Activated CD8-positive, alpha-beta memory T cell treated with anti-CD3 and anti-CD28 coated beads, Interleukin-2, amount 50 U/mL, for 24 hours (primary cell): ENCODE measurements around the gene AFF2.

ENCODE experiments used
- DNase-seq: peaks from one replicate; pipeline ENCODE4 v3.0.0-alpha.2; 2020; ENCODE audit errors: extremely low read depth

The AFF2 gene

GRCh38 chrX:148500423-148501385, at the start of gene AFF2:
Gene AFF2, plus strand, starts transcription at chrX:148500617. Its CDS starts 481 bp downstream, at chrX:148501098.
- no peak for DNase-seq

- DNase-seq = no peak
Observed at GRCh38 chrX:148457279-148457678, 43.1 kb upstream of the AFF2 start.

- DNase-seq = no peak
Observed at GRCh38 chrX:148459343-148459742, 41.1 kb upstream of the AFF2 start.

- no peak for DNase-seq
Observed at GRCh38 chrX:148466292-148466691, 34.1 kb upstream of the AFF2 start.

GRCh38 chrX:148470324-148470723, 30.1 kb upstream of the AFF2 start:
- no peak for DNase-seq

DNA sequence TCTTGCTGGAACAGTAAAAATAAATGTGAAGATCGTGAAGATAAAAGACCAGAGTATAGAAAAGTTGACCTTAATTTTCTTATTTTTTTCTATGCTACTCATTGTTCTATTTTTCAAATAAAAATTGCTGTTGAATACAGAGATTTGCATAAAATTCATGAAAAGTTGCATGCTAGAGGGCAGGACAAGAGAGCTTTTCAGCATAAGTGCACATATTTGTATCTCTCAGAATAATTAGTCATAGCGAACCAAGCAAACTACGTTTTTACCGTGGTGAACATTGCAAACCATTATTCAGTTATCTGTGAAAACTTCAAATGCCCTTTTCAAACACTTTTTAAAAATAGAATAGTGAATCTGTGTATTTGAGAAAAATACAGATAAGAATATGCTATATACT, 26.4 kb upstream of the AFF2 start:
- DNase-seq = no peak

DNA sequence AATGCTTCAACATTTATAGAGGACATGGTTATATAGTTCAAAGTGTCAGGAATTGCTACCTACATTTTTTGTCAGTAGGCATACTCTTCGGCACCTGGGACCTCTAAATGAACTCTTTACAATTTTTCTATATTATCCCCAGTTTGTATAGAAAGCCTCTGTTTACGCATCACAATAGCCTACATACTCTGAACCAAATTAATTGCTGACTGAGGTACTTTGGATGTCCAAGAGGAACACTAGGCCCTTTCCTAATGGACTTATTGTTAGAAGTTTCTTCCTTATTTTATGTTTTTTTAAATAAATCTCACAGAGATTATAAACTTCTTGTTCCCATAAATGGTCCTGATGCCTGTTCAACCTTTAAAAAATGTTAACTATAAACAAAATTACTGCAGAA, 8.4 kb upstream of the AFF2 start:
- DNase-seq = no peak

DNA sequence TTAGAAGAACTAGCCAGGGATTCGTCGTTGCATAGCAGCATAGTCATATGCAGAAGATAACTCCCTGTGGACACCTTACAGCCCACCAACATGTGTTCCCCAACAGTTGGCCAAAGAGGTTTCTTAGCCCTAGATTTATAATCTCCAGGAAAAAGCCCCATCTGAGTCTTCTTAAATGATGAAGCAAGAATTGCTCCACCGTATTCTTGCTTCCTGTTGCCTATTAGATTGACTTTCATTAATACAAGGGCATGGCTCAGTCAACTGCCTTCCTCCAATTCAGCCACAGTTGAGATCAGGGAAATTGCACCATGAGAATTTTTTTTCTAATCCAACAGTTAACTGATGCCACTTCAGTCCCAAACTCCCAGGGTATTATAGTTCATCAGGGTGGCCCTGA, 5.2 kb upstream of the AFF2 start:
- no peak for DNase-seq

DNA sequence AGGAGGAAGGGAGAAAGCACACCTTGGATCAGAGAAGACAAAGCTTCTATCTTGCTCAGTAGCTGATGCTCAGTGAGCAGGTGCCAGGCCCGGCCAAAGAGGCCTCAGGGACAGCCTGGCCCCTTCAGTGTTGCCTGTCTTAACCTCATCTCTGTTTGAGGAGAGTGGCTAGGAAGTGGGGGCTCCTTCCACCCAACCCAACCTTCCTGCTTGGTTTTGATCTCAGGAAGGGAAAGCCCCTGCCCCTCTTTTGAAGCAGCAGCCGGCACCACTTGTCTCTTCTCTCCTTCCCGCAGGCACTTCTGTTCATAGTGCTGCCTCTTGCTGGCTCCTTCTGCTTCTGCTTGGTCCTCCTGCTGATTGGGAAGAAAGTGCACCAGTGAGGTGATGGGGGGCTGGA, 2.4 kb upstream of the AFF2 start:
- no peak for DNase-seq

DNA sequence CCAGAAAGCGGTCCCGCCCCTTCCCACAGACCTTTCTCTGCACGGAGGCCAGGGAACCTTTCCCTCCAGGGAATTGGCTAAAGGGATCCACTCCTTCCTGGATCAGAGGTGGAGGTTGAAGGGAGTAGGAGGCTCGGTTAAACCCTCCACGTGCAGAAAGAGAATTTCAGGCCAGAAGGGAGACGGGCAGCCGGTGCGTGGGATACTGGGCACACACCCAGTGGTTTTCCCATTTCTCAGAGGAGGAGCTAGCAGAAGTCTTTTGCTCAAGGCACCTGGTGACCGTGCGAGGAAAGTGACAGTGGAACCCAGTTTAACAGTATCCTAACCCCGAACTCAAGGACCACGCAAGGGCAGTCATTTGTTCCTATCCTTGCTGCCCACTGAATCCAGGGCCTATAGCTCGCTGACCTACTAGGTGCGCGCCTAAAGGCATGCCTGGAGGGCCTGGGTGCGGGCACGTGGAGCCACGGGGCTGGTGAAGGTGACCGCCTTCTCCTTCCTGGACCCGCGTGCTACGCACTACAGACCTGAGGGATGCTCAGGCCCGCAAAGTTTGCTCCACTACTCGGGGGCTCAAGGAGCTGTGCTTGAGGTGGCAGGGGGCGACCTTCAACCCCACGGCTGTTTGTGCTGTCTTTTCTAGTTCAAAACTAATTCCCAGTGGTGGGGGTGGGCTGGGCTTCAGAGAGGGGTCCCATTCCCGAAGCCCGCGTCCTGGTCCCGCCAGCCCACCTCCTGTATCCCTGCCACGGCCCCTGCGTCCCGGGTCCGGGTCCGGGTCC, 587 bp upstream of the AFF2 start:
- DNase-seq = no peak

- no peak for DNase-seq
Observed at GRCh38 chrX:148501386-148502066, 1.1 kb downstream of the AFF2 start.

GRCh38 chrX:148504506-148504905, 4.1 kb downstream of the AFF2 start:
- no peak for DNase-seq

DNA sequence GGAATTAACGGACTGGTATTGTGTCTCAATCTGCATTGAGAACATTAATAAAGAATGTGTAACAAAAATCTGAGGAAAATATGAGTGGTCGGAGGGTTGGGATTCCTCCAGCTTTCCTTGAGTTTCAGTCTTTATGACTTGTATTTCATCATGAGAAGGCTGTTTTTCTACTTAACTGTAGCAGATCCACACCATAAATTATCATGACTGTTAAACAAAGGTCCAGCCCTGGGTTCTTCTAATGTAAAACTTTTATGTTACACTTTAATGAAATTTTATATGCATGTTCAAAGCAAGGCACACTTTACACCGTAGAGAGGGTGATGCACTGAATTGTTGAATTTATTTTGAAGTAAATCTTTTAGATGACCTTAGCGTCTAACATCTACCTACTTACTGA, 7.0 kb downstream of the AFF2 start:
- no peak for DNase-seq

GRCh38 chrX:148512453-148512852, 12.0 kb downstream of the AFF2 start:
- DNase-seq = no peak

DNA sequence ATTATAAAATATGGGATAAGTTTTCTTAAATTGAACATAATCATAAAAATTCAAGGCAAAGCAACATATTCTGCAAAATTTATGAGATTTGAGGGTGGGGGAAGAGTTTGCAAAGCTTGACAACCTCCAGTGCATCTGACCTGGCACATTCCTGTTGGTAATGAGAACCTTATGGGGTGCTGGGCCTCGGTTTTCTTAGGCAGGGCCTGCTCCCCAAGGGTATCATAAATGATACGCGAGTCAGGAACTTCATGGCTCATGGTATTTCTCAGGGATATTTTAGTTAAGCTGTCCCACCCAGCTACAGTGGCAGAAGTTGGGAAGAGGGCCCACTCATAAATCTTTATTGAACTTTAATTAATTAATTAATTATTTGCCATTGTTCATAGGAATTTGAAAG, 13.2 kb downstream of the AFF2 start:
- no peak for DNase-seq

GRCh38 chrX:148517176-148517575, 16.8 kb downstream of the AFF2 start:
- no peak for DNase-seq

- no peak for DNase-seq
Observed at GRCh38 chrX:148522006-148522405, 21.6 kb downstream of the AFF2 start.

DNA sequence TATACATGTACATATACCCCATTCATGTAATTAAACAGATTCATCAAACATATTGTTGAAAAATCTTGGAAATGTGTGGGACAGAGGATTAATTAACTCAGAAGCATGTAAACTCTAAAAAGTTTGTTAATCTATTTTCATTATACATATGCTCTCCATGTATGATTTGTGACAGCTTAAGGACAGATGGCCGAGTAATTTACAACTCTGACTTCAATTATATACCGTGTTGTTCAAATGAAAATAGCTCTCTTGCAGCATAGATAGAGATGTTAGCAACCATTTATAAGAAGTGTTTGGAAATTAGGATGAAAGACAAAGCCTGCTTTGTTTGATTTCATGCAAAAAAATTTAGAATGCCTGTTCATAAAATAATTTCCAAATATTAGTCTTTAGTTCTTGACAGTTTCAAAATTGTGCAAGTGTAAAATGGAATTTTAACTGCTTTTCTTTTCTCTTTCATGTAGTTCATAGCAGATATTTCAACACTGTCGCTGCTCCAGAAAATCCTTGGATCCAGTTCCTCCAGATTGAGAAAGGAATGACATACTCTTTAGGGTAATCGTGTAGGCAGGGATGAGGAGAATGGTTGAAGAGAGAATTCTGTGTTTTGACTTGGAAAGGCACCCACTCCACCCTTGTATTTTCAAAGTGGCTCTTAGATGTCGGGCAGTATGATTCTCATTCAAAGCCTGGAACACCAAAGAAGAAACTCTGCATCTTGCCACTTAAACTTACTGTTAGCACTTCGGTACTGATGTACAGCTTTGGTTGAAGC, 23.1 kb downstream of the AFF2 start:
- no peak for DNase-seq

DNA sequence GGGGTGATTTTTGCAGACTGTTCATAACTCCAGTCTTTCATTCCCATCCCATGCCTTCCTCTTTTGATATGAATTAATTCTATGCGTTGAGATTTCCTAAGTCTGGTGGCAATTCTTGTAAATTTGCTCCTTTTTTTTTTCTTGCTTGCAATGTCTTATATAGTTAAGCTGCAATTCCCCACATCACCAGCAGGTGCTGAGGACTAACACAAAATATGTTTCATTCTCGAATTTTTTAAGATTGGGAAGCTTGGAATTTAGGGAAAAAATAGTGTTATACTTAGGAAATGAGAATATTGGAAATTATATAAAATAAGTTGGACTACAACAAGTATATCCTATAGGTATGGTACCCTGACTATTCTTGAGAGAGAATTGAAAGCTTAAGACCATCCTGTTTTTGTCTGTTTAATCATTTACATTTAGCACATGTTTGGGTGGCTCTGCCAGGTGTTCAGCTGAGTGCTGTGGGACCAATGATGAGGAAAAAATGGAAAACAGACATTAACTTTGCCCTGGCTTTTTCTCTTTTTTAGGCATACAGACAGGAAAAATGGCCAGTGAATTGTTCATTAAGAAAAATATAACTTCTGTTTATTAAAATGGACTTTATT, 30.2 kb downstream of the AFF2 start:
- no peak for DNase-seq

GRCh38 chrX:148534291-148534690, 33.9 kb downstream of the AFF2 start:
- no peak for DNase-seq

DNA sequence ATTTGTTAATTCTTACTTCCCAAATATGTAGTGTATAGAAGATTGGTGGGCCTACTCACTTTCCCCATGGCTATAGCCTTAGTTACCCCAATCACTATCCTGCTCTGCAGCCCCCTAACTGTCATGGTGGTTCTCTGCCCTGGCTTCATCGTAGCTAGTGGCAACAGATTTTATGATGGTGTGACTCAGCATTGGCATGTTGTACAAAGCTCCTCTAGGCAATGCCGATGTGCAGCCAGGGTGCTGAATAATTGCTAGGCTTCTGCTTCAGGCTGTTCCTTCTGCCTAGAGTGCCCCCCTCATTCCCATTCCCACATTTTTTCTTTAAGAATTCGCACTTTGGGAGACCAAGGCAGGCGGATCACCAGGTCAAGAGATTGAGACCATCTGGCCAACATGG, 35.2 kb downstream of the AFF2 start:
- DNase-seq = no peak
